Stimulated activated CD8-positive, alpha-beta memory T cell treated with anti-CD3 and anti-CD28 coated beads, Interleukin-12 subunit alpha, Interleukin-12 subunit beta, amount 100 ng/mL, for 24 hours (primary cell): Measurements from ENCODE around the gene OTOP2.
"Not testable (repeated sequence)": the region's sequence is repeated elsewhere in the genome, so short reads cannot be mapped to it uniquely, and the experiment has no call there.

Experiments used
- DNase-seq: peaks from one replicate; pipeline ENCODE4 v3.0.0-alpha.2; 2020; ENCODE audit errors: extremely low read depth

The OTOP2 gene

GRCh38 chr17:74900208-74900607 lies 23.9 kb upstream of the OTOP2 start:
- no peak for DNase-seq

GRCh38 chr17:74901353-74902135 lies 22.5 kb upstream of the OTOP2 start:
- DNase-seq: no peak

- no peak for DNase-seq
These were observed 21.0 kb upstream of the OTOP2 start for GRCh38 chr17:74903034-74903433.

GRCh38 chr17:74903671-74904070 lies 20.4 kb upstream of the OTOP2 start:
- DNase-seq: no peak

GRCh38 chr17:74904687-74905409 lies 19.2 kb upstream of the OTOP2 start:
- DNase-seq: no peak

GRCh38 chr17:74906214-74906793 lies 17.8 kb upstream of the OTOP2 start:
- DNase-seq: not testable (repeated sequence)

GRCh38 chr17:74907012-74907411 lies 17.1 kb upstream of the OTOP2 start:
- DNase-seq: no peak

- not testable (repeated sequence) for DNase-seq
These were observed 15.0 kb upstream of the OTOP2 start for GRCh38 chr17:74909097-74909496.

GRCh38 chr17:74911423-74911822 lies 12.7 kb upstream of the OTOP2 start:
- DNase-seq: not testable (repeated sequence)

- DNase-seq: no peak
These were observed 7.8 kb upstream of the OTOP2 start for GRCh38 chr17:74916136-74916850.

- no peak for DNase-seq
These were observed 7.2 kb upstream of the OTOP2 start for GRCh38 chr17:74916851-74917199.

- DNase-seq: no peak
These were observed 6.6 kb upstream of the OTOP2 start for GRCh38 chr17:74917430-74917829.

GRCh38 chr17:74918906-74919305 lies 5.2 kb upstream of the OTOP2 start:
- DNase-seq: no peak

- no peak for DNase-seq
These were observed 4.4 kb upstream of the OTOP2 start for GRCh38 chr17:74919440-74920305.

- DNase-seq: no peak
These were observed 3.8 kb upstream of the OTOP2 start for GRCh38 chr17:74920306-74920620.

- DNase-seq: no peak
These were observed 3.4 kb upstream of the OTOP2 start for GRCh38 chr17:74920642-74921025.

GRCh38 chr17:74921026-74921681 lies 2.9 kb upstream of the OTOP2 start:
- no peak for DNase-seq

- DNase-seq: no peak
These were observed 2.3 kb upstream of the OTOP2 start for GRCh38 chr17:74921769-74922168.

GRCh38 chr17:74922172-74922571 lies 1.9 kb upstream of the OTOP2 start:
- DNase-seq: no peak

GRCh38 chr17:74922694-74923537 lies 1.2 kb upstream of the OTOP2 start, which contains the start of gene USH1G:
Gene USH1G, minus strand, starts transcription at chr17:74923255. Its CDS starts 182 bp downstream, at chr17:74923073.
- DNase-seq: no peak
